Tongue (tissue), 2 donors: ENCODE measurements around the gene LGALS7B. TPM values are rescaled to one million over a fixed set of nuclear protein-coding genes. Genes with fewer than 3 reads are reported as not detected.
"Not testable (repeated sequence)": the region's sequence is repeated elsewhere in the genome, so short reads cannot be mapped to it uniquely, and the experiment has no call there.

Source experiments
- DNase-seq: peaks from one replicate; pipeline ENCODE4 v3.0.0-alpha.2; 2015
- total RNA-seq: library from RNA; depleted of rRNA; stranded (reverse); fragments of >200 nt; gene quantifications from one replicate; pipeline ENCODE4 v1.2.3, GENCODE V29; 2014

The LGALS7B gene
- total RNA-seq, 1 donor from 2014 or later, result 25.7 TPM

- not testable (repeated sequence) for DNase-seq
Observed at GRCh38 chr19:38770228-38770948, 18.6 kb upstream of the LGALS7B start.

DNA sequence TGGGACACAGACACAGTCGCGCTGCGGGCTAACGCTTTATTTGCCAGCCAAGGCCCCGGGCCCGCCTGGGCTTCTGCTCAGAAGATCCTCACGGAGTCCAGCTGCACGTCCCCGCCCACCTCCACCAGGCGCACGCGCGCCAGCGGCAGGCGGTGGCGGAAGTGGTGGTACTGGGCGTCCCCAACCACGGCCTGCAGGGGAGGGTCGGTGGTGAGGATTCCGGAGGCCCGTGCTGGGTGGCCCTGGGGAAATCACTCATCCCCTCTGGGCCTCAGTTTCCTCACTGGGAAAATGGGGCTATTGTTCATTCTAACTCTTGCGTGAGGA lies 18.1 kb upstream of the LGALS7B start:
- DNase-seq, result not testable (repeated sequence)

- DNase-seq, result not testable (repeated sequence)
Observed at GRCh38 chr19:38771569-38771968, 17.4 kb upstream of the LGALS7B start.

DNA sequence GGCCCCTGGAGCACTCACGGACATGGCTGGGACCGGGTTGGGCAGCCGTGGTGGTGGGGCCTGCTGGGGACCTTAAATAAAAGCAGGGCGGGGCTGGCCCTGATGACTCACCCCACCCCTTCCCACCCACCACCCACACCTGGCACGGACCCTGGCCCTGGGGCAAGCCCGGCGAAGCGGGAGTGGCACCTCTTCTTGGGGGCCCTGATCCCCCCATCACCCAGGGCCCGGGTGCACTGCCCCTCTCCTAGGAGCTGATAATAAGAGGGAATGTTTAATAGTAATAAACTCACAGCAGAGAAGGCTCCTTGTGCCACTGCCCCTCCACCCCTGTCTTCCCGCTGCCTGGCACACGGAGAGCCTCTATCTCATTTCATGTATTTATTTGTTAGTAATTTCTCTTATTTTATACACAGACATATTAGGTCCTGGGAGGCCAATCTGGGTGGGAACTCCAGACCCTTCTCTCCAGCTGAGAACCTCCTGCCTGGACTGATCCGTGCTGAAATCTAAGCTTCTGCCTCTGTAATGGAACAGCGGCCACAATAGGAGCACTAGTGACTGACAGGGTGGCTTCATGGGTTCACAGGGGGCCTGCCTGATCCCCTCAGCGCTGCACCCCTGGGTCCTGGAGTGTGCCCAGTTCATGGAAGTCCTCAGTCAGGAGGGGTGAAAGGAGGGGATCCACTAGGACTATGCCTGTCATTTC lies 15.4 kb upstream of the LGALS7B start, which contains the start of gene LGALS7:
Gene LGALS7 (minus strand): TSS at position 49 of the 709 bp plus-strand sequence. CDS start 25 bp downstream, at position 24.
- no peak for DNase-seq

DNA sequence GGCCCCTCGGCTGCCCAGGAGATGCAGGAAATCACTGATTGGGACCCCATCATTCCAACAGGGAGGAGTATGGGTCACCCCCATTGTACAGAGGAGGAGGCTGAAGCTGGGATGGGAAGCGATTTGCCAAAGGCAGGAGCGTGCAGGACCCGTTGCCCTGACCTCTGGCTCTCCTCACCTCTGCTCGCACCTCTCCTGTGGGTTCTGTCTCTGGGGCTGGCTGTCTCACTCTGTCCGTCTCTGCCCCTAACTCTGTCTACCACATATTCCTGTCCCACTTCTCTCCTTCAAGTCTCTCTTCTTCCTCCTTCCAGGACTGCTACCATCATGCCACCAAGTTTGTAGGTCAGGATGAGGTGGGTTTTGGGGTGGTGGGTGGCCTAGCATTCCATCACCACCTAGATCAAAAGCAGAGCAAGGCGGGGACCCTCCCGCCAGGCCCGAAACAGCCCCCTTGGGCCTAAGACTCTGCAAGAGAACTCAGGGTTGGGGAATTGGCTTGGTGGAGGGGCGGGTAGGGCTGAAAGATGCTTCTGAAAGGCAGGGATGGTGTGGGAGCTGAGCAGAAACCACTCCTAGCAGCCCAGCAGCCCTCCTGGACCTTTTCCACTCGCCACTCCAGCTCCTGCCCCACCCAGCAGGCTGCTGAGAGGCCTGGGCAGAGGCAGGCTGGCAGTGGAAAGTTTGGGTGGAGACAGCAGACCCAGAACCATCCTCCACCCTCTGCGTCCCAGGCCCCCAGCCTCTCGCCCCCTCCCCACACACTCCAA lies 14.6 kb upstream of the LGALS7B start:
- no peak for DNase-seq

GRCh38 chr19:38778733-38779132 lies 10.3 kb upstream of the LGALS7B start:
- DNase-seq, result no peak

- DNase-seq, result no peak
Observed at GRCh38 chr19:38780443-38780842, 8.6 kb upstream of the LGALS7B start.

GRCh38 chr19:38781058-38781457 lies 7.9 kb upstream of the LGALS7B start:
- no peak for DNase-seq

DNA sequence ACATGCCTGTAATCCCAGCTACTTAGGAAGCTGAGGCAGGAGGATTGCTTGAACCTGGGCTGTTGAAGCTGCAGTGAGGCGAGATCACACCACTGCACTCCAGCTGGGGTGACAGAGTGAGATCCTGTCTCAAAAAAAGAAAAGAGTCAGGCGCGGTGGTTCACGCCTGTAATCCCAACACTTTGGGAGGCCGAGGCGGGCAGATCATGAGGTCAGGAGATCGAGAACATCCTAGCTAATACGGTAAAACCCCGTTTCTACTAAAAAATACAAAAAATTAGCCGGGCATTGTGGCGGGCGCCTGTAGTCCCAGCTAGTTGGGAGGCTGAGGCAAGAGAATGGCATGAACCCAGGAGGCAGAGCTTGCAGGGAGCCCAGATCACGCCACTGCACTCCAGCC lies 6.8 kb upstream of the LGALS7B start:
- not testable (repeated sequence) for DNase-seq

DNA sequence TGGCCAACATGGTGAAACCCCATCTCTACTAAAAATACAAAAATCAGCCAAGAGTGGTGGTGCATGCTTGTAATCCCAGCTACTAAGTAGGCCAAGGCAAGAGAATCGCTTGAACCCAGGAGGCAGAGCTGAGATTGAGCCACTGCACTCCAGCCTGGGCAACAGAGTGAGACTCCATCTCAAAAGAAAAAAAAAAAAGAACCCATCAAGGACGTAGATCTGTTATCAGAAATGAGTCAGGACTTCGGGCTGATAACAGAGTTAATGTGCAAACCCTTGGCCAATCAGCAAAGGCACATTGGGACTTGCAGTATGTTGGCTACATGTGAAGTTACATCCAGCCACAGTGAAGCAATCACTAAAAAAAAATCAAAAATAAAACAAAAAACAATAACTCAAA lies 4.8 kb upstream of the LGALS7B start:
- DNase-seq, result no peak

DNA sequence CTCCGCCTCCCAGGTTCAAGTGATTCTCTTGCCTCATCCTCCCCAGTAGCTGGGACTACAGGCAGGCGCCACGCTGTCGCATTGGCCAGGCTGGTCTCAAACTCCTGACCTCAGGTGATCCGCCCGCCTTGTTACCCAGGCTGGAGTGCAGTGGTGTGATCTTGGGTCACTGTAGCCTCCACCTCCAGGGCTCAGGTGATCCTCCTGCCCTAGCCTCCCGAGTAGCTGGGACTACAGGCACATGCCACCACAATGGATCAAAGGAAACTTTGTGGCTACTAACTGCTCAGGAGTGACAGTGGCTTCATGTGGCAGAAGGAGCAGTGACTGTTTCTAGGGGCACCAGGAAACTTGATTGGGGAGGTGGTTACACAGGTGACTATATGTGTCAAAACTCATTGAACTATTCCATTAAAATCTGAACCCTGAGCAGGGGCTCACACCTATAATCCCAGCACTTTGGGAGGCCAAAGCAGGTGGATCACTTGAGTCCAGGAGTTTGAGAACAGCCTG lies 3.8 kb upstream of the LGALS7B start:
- no peak for DNase-seq

- not testable (repeated sequence) for DNase-seq
Observed at GRCh38 chr19:38786061-38786460, 2.9 kb upstream of the LGALS7B start.

DNA sequence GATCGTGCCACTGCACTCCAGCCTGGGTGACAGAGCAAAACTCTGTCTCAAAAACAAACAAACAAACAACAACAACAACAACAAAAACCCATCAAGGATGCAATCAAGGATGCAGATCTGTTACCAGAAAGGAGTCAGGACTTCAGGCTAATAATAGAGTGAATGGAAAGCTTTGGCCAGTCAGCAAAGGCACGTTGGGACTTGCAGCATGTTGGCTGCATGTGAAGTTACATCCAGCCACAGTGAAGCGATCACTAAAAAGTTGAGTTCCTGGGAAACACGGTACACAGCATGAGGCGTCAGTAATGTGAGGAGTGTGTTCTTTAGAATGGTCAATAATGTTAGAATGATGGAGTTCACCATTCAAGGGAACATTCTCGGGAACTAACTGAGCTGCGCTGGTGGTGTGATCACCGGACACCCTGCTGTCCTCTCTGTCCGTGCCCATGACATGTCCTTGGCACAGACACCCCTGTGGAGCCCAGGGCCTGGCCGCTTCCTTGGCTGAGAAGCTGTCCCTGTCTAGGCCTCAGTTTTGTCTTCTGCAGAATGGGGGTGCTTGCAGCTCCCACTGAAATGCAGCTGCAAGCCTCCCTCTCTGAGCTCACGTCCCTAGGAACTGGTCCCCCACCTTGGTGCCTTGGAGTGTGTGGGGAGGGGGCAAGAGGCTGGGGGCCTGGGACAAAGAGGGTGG lies 2.3 kb upstream of the LGALS7B start:
- DNase-seq, result peak; percentile 16

DNA sequence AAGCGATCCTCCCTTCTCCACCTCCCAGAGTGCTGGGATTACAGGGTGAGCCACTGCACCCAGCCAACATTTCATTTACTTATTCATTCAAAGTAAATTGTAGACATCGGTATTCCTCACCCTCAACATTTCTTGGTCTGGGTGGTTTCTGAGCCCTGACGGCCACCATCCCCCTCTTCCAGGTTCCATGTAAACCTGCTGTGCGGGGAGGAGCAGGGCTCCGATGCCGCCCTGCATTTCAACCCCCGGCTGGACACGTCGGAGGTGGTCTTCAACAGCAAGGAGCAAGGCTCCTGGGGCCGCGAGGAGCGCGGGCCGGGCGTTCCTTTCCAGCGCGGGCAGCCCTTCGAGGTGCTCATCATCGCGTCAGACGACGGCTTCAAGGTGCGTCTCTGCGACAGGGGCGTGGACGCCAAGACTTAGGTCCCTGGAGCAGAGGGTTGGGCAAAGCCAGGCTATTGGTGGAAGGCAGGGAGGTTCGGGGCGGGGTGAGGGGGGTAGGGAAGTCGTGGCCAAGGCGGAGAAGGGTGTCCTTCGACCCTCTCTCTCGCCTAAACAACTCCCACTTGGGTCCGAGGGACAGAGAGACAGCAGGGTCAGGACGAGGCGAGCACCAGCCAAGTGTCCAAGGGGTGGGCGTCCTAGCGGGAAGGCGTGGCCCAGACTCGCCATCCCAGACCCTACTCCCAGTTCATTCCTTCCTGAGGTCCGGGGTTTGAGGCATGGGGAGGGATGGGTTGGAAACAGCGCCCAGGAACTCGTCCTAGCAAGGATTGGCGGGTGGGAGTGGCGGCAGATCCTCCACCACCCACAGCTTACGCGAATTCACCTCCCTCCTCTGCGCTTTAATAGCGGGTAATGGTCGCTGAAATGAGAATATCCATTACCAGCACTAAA lies 1.8 kb downstream of the LGALS7B start:
- DNase-seq, result not testable (repeated sequence)

DNA sequence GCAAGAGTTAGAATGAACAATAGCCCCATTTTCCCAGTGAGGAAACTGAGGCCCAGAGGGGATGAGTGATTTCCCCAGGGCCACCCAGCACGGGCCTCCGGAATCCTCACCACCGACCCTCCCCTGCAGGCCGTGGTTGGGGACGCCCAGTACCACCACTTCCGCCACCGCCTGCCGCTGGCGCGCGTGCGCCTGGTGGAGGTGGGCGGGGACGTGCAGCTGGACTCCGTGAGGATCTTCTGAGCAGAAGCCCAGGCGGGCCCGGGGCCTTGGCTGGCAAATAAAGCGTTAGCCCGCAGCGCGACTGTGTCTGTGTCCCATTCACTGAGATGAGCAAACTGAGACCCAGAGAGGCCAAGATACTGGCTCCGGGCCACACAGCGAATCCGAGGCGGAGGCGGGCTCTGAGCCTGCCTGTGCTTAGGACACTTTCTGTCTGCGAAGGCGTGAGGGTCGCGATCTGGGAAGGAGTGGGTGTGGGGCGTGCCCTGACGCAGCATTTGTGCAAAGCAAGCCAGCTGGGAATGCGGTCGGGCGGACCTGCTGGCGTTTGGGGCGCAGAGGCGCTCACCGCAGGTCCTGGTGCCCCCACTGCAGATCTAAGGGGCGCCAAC lies 2.6 kb downstream of the LGALS7B start:
- not testable (repeated sequence) for DNase-seq

DNA sequence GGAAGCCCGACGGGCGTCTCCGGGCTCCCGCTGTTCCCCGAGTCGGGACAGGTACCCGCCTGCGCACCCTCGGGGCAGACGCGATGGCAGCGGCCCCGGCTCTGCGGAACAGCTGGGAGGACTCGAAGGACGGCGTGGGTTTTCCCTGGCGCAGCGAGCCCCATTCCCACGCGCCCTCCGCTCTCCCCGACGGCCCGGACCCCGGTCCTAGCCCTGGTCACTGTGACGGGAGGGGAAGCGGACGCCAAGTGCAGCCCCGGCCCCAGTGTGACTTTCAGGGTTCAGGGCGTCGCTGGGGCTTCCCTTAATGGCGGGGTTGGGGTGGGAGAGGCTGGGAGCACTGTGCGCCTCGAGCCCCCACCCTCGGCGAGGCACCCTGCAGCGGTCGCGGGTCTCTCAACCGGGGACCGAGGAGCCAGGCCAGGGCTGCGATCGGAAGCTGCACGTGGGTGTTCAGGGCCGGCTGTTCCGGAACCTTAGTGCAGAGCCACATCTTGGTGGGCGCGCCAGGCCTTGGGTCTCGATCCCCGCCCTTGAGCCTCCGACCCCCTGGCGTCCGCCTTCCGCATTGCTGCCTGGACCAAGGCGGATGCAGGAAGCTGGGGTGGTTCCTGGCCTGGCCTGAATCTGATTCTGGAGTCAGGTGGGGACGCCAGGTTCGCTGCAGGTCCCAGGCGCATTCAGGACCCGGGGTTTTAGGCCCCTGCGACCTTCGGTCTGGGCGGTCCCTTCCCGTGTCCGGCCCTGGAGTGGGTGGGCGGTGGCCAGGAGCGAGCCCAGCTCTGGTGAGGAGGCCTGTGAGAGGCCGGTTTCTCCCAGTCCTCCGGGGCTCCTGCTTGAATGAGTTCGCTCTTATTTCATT lies 3.5 kb downstream of the LGALS7B start:
- no peak for DNase-seq

- no peak for DNase-seq
Observed at GRCh38 chr19:38793177-38793576, 4.2 kb downstream of the LGALS7B start.

GRCh38 chr19:38793671-38794070 lies 4.7 kb downstream of the LGALS7B start:
- DNase-seq, result no peak

DNA sequence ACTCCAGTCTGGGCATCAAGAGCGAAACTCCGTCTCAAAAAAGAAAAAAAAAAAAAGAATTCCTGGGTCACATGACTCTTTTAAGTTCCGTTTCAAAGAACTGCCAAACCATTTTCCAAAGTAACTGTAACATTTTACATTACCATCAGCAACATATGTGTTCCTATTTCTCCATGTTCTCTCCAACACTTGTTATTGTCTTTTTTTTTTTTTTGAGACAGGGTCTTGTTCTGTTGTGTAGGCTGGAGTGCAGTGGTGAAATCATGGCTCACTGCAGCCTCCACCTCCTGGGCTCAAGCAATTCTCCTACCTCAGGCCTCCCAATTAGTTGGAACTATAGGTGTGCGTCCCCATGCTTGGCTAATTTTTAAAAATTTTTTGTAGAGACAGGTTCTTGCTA lies 6.5 kb downstream of the LGALS7B start:
- DNase-seq, result no peak

DNA sequence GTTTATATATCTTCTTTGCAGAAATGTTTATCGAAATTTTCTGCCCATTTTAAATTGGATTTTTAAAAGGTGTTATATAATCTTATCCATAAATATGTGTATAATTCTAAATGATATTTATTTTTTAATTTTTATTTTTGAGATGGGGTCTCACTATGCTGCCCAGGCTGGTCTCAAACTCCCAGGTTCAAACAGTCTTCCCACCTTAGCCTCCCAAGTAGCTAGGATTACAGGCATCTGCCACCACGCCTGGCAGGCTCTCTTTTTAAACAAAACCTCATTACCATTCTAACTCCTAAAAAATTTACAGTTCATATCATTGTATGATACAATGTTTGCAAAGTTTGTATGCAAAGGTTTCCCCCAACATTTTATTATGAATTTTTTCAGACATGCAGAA lies 7.2 kb downstream of the LGALS7B start:
- DNase-seq, result no peak
